GM21390 (cell line): ENCODE data around the gene REG1A.

ENCODE experiments used
- ATAC-seq: cut with Tn5 transposase; IDR thresholded peaks from one replicate; pipeline ENCODE4 v1.9.1; 2021; ENCODE audit not compliant: unreplicated experiment

The REG1A gene

GRCh38 chr2:79120194-79120713 lies at the start of gene REG1A:
Gene REG1A (plus strand): TSS chr2:79120488. CDS start chr2:79120862, 374 bp downstream.
- ATAC-seq, result no peak

GRCh38 chr2:79071078-79071477 lies 49.2 kb upstream of the REG1A start:
- no peak for ATAC-seq

GRCh38 chr2:79082987-79083386 lies 37.3 kb upstream of the REG1A start:
- no peak for ATAC-seq

- ATAC-seq, result no peak
Observed at GRCh38 chr2:79083597-79084251, 36.6 kb upstream of the REG1A start.

GRCh38 chr2:79084495-79085135 lies 35.7 kb upstream of the REG1A start:
- ATAC-seq, result no peak

GRCh38 chr2:79085382-79085781 lies 34.9 kb upstream of the REG1A start:
- no peak for ATAC-seq

GRCh38 chr2:79086255-79086654 lies 34.0 kb upstream of the REG1A start:
- no peak for ATAC-seq

GRCh38 chr2:79087785-79088364 lies 32.4 kb upstream of the REG1A start, which contains the start of gene REG1B:
Gene REG1B (minus strand): TSS chr2:79087993. CDS start chr2:79087612, 381 bp downstream.
- ATAC-seq, result no peak

- no peak for ATAC-seq
Observed at GRCh38 chr2:79090693-79091092, 29.6 kb upstream of the REG1A start.

GRCh38 chr2:79097843-79098242 lies 22.4 kb upstream of the REG1A start:
- no peak for ATAC-seq

- ATAC-seq, result no peak
Observed at GRCh38 chr2:79099140-79099686, 21.1 kb upstream of the REG1A start.

GRCh38 chr2:79100285-79100684 lies 20.0 kb upstream of the REG1A start:
- ATAC-seq, result no peak

GRCh38 chr2:79101024-79101423 lies 19.3 kb upstream of the REG1A start:
- ATAC-seq, result no peak

- ATAC-seq, result no peak
Observed at GRCh38 chr2:79103214-79103613, 17.1 kb upstream of the REG1A start.

GRCh38 chr2:79105259-79105658 lies 15.0 kb upstream of the REG1A start:
- ATAC-seq, result no peak

GRCh38 chr2:79112269-79112668 lies 8.0 kb upstream of the REG1A start:
- ATAC-seq, result no peak

- no peak for ATAC-seq
Observed at GRCh38 chr2:79114797-79115494, 5.3 kb upstream of the REG1A start.

GRCh38 chr2:79116997-79117928 lies 3.0 kb upstream of the REG1A start:
- no peak for ATAC-seq

GRCh38 chr2:79122676-79123075 lies 2.4 kb downstream of the REG1A start:
- ATAC-seq, result no peak
